ENCODE data around the gene SPHKAP.

- TF ChIP-seq CTCF (IDR thresholded peaks at IDR 0.05): no peak
- TF ChIP-seq POLR2A (IDR thresholded peaks at IDR 0.05): no peak
Observed at GRCh38 chr2:228103379-228103778, 78.1 kb downstream of the SPHKAP start.

All from testis (tissue), 2 donors.